ENCODE data around the gene RGS14.

RGS14 gene

GRCh38 chr5:177317959-177318377 is 39.8 kb upstream of the RGS14 start:
- DNase-seq (ENCODE audit: insufficient read length, low spot score), result peak; percentile 77
- peak; percentile 51 for FAIRE-seq
- peak; percentile 84 for TF ChIP-seq CTCF (IDR thresholded peaks at IDR 0.05; ENCODE audit: insufficient read depth, missing control alignments)

DNA sequence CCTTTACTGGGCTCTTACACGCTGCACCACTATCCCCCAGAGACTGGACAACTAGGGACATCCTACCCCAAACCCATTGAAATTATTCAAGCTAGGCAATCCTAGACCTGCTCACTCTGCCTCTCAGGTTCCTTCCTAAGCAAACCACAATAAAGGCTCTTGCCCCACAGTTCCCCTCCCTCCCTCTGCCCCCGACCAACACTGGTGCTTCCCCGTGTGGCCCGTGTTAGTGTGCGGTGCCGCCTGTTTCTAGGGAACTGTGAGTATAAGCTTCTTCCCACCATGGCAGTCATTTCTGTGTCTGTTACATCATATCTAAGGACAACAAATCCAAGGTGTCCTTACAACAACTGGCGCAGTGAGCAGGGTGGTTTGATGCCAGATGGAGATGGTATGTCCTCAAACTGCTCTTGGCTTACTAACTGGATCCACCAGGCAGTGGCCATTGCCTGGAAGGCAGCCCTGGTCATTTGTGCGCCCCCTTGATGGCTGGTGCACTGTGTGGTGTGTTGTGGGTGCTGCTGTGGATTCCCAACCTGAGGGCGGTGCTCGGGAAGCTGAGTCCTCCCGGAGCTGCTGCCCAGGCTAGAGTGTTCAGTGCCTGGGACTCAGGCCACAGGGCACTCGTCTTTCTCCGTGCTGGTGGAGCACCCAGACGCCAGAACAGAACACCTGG is 37.7 kb upstream of the RGS14 start:
- DNase-seq (ENCODE audit: insufficient read length, low spot score) (no peak), FAIRE-seq (no peak)
- TF ChIP-seq CTCF (IDR thresholded peaks at IDR 0.05; ENCODE audit: insufficient read depth, missing control alignments), result no peak

GRCh38 chr5:177320879-177321278 is 36.8 kb upstream of the RGS14 start:
- FAIRE-seq, result no peak
- no peak for DNase-seq (ENCODE audit: insufficient read length, low spot score)
- TF ChIP-seq CTCF (IDR thresholded peaks at IDR 0.05; ENCODE audit: insufficient read depth, missing control alignments), result no peak

GRCh38 chr5:177325868-177326381 is 31.8 kb upstream of the RGS14 start:
- FAIRE-seq (no peak), DNase-seq (ENCODE audit: insufficient read length, low spot score) (no peak)
- TF ChIP-seq CTCF (IDR thresholded peaks at IDR 0.05; ENCODE audit: insufficient read depth, missing control alignments), result no peak

GRCh38 chr5:177327539-177328522 is 29.9 kb upstream of the RGS14 start:
- no peak for DNase-seq (ENCODE audit: insufficient read length, low spot score)
- TF ChIP-seq CTCF (IDR thresholded peaks at IDR 0.05; ENCODE audit: insufficient read depth, missing control alignments), result no peak
- FAIRE-seq, result no peak

GRCh38 chr5:177328545-177329231 is 29.0 kb upstream of the RGS14 start:
- FAIRE-seq (no peak), DNase-seq (ENCODE audit: insufficient read length, low spot score) (no peak)
- TF ChIP-seq CTCF (IDR thresholded peaks at IDR 0.05; ENCODE audit: insufficient read depth, missing control alignments), result no peak
